Nephron (organoid): ENCODE data around the gene RBM47.

Source experiments
- H3K27ac Mint-ChIP-seq, 3 experiments: 2 replicates each; pipeline ENCODE4 v1.8.0; 2020; ENCODE audit warnings: mixed read lengths in 3 of 3, mild to moderate bottlenecking in 2 of 3, moderate library complexity in 1 of 3
- H3K27me3 Mint-ChIP-seq: 2 replicates; pipeline ENCODE4 v1.8.0; 2021; ENCODE audit warnings: low read depth, mild to moderate bottlenecking, moderate library complexity, mixed read lengths
- H3K36me3 Mint-ChIP-seq: 2 replicates; pipeline ENCODE4 v1.8.0; 2020; ENCODE audit warnings: low read depth, mixed read lengths
- H3K4me1 Mint-ChIP-seq: 2 replicates; pipeline ENCODE4 v1.8.0; 2020; ENCODE audit warnings: mixed read lengths
- H3K4me3 Mint-ChIP-seq, 3 experiments: 2 replicates each; pipeline ENCODE4 v1.8.0; 2020; ENCODE audit warnings: mild to moderate bottlenecking in 3 of 3, mixed read lengths in 3 of 3, moderate library complexity in 2 of 3
- H3K9me3 Mint-ChIP-seq: 2 replicates; pipeline ENCODE4 v1.8.0; 2020; ENCODE audit warnings: mixed read lengths
- CTCF ChIP-seq, 3 experiments: fragments of 200-600 bp; sonication (generic); IDR thresholded peaks; one replicate each; pipeline ENCODE4 v1.5.0; 2021; ENCODE audit warnings: antibody characterized with exemption in 3 of 3; ENCODE audit not compliant: unreplicated experiment in 3 of 3

Gene RBM47

GRCh38 chr4:40570348-40571077, 59.2 kb downstream of the RBM47 start:
- Mint-ChIP-seq H3K4me1 (no peaks in the 10 kb centered on the region), H3K27me3 (no peaks in the 10 kb centered on the region), H3K36me3 (peaks cover 4% of the 10 kb centered on the region), H3K9me3 (no peaks in the 10 kb centered on the region), H3K27ac (no peak overlapping the region), H3K4me3 (no peak overlapping the region)
- TF ChIP-seq CTCF (IDR thresholded peaks at IDR 0.05; ENCODE audit: unreplicated experiment in 3 of 3): no peak

GRCh38 chr4:40564815-40565483, 64.7 kb downstream of the RBM47 start:
- Mint-ChIP-seq H3K4me1 (peaks cover 7% of the 10 kb centered on the region), H3K27me3 (no peaks in the 10 kb centered on the region), H3K27ac (peak overlapping the region in 2 of 3 experiments; percentile 65 to 79), H3K4me3 (no peak overlapping the region), H3K36me3 (peaks cover 4% of the 10 kb centered on the region), H3K9me3 (no peaks in the 10 kb centered on the region)
- TF ChIP-seq CTCF (IDR thresholded peaks at IDR 0.05; ENCODE audit: unreplicated experiment in 3 of 3): no peak

- H3K27ac Mint-ChIP-seq: peak overlapping the region in 1 of 3 experiments; percentile 79
- peaks cover 2% of the 10 kb centered on the region for H3K36me3 Mint-ChIP-seq
- no peaks in the 10 kb centered on the region for H3K9me3 Mint-ChIP-seq
- H3K27me3 Mint-ChIP-seq: no peaks in the 10 kb centered on the region
- TF ChIP-seq CTCF (IDR thresholded peaks at IDR 0.05; ENCODE audit: unreplicated experiment in 3 of 3): no peak
- peaks cover 7% of the 10 kb centered on the region for H3K4me1 Mint-ChIP-seq
- H3K4me3 Mint-ChIP-seq: no peak overlapping the region
These were observed 65.7 kb downstream of the RBM47 start for GRCh38 chr4:40564004-40564403.

- no peak overlapping the region for H3K4me3 Mint-ChIP-seq
- no peaks in the 10 kb centered on the region for H3K9me3 Mint-ChIP-seq
- H3K4me1 Mint-ChIP-seq: peaks cover 7% of the 10 kb centered on the region
- no peaks in the 10 kb centered on the region for H3K27me3 Mint-ChIP-seq
- no peaks in the 10 kb centered on the region for H3K36me3 Mint-ChIP-seq
- no peak for TF ChIP-seq CTCF (IDR thresholded peaks at IDR 0.05; ENCODE audit: unreplicated experiment in 3 of 3)
- H3K27ac Mint-ChIP-seq: peak overlapping the region in 1 of 3 experiments; percentile 58
These were observed 66.3 kb downstream of the RBM47 start for GRCh38 chr4:40563401-40563800.

GRCh38 chr4:40562681-40563080, 67.0 kb downstream of the RBM47 start:
- H3K4me1 Mint-ChIP-seq: peaks cover 7% of the 10 kb centered on the region
- no peaks in the 10 kb centered on the region for H3K27me3 Mint-ChIP-seq
- no peak overlapping the region for H3K27ac Mint-ChIP-seq
- H3K36me3 Mint-ChIP-seq: no peaks in the 10 kb centered on the region
- no peak for TF ChIP-seq CTCF (IDR thresholded peaks at IDR 0.05; ENCODE audit: unreplicated experiment in 3 of 3)
- no peak overlapping the region for H3K4me3 Mint-ChIP-seq
- H3K9me3 Mint-ChIP-seq: no peaks in the 10 kb centered on the region
